Activated naive CD8-positive, alpha-beta T cell treated with anti-CD3 and anti-CD28 coated beads, Interleukin-2, amount 50 U/mL, for 24 hours (primary cell): ENCODE results near the gene GBP6.
"Not testable (repeated sequence)": the region's sequence is repeated elsewhere in the genome, so short reads cannot be mapped to it uniquely, and the experiment has no call there.

Experiments
- ATAC-seq: fragments of 150-1000 bp; cut with Tn5 transposase; one replicate; pipeline ENCODE4 v1.10.0; 2021
- DNase-seq: peaks from one replicate; pipeline ENCODE4 v3.0.0; 2021
- H3K27ac Mint-ChIP-seq: one replicate; pipeline ENCODE4 v1.8.0; 2021; ENCODE audit warnings: mild to moderate bottlenecking, mixed read lengths
- H3K27me3 Mint-ChIP-seq: one replicate; pipeline ENCODE4 v1.8.0; 2021; ENCODE audit warnings: mixed read lengths
- H3K36me3 Mint-ChIP-seq: one replicate; pipeline ENCODE4 v1.8.0; 2021; ENCODE audit warnings: low read depth, mixed read lengths
- H3K4me1 Mint-ChIP-seq: one replicate; pipeline ENCODE4 v1.8.0; 2021; ENCODE audit warnings: mixed read lengths
- H3K4me3 Mint-ChIP-seq: one replicate; pipeline ENCODE4 v1.8.0; 2021; ENCODE audit warnings: mild to moderate bottlenecking, moderate library complexity, mixed read lengths
- H3K9me3 Mint-ChIP-seq: one replicate; pipeline ENCODE4 v1.8.0; 2021; ENCODE audit warnings: mixed read lengths

Gene GBP6, protein sequence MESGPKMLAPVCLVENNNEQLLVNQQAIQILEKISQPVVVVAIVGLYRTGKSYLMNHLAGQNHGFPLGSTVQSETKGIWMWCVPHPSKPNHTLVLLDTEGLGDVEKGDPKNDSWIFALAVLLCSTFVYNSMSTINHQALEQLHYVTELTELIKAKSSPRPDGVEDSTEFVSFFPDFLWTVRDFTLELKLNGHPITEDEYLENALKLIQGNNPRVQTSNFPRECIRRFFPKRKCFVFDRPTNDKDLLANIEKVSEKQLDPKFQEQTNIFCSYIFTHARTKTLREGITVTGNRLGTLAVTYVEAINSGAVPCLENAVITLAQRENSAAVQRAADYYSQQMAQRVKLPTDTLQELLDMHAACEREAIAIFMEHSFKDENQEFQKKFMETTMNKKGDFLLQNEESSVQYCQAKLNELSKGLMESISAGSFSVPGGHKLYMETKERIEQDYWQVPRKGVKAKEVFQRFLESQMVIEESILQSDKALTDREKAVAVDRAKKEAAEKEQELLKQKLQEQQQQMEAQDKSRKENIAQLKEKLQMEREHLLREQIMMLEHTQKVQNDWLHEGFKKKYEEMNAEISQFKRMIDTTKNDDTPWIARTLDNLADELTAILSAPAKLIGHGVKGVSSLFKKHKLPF

DNA sequence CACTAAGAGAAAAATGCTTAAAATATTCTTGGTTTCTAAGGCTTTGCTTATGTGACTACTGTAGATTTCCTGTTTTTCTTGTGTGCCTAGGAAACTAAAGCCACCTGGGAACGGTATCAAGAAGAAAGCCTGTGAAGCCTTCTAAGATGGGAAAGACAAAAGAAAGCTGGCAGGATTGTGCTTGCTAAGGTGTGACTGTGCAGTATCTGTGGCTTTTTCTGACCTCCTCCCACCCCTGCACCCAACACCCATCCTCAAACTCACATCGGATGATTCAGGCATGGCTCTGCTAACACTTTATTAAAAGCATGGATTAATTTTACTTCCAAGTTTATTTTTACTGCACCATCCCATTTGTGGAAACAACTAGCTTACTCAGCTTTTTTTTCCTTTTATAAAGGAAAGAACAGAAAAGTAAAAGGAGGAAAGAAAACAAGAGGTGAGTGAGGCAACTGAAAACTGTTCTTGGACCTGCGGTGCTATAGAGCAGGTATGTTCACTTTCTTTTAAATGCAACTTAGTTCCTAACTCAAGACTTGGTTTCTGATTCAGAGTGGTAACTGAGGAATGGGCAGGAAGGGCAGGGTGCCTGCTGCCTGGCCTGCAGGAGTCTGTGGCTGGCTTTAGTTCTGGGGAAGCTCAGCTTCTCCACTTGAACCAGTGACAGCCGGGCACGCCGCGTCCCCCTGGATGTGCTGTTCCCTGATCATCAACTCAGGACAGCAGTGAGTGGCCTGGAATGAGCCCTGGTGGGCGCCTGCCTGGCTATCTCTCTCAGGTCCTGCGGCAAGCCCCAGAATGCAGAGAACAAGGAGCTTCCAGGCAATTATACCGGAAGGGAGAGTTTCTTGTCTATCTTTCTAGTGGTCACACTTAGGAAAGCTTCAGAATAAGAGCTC, at the start of gene GBP6:
Gene GBP6 (plus strand): TSS at position 422 of the 899 bp plus-strand sequence. CDS start 4,493 bp downstream, outside the sequence.
- DNase-seq = no peak

DNA sequence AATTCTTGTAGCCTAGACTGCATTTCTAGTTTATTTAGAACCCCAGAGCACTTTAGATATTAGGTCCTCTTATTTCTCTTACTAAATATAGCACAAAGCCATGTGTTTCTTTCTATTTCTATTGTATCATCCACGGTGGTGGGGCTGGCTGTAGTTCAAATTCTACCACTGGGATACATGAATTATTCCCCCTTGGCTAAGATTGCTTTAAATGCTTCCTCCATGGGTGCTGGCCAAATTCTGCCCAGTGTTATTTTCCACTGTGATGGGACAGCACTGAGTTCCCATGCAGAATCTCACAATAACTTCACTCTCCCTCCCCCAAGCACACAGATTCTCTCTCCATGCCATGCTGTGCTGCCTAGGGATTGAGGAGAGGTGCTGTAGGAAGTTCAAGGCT, 41.5 kb upstream of the GBP6 start:
- no peak overlapping the region for H3K4me3 Mint-ChIP-seq
- H3K4me1 Mint-ChIP-seq = peaks cover 2% of the 10 kb centered on the region
- no peaks in the 10 kb centered on the region for H3K27me3 Mint-ChIP-seq
- no peak overlapping the region for H3K27ac Mint-ChIP-seq
- H3K36me3 Mint-ChIP-seq = peaks cover 2% of the 10 kb centered on the region
- DNase-seq (no peak), ATAC-seq (no peak)
- H3K9me3 Mint-ChIP-seq = peaks cover 51% of the 10 kb centered on the region

More for the DNA sequence above, at the start of gene GBP6:
- peaks cover 14% of the 10 kb centered on the region for H3K4me1 Mint-ChIP-seq
- peak; percentile 72 for ATAC-seq
- H3K27me3 Mint-ChIP-seq = peaks cover 5% of the 10 kb centered on the region
- peak within 1 kb of the TSS; percentile 15 for H3K4me3 Mint-ChIP-seq
- no peaks in the 10 kb centered on the region for H3K9me3 Mint-ChIP-seq
- no peaks in the 10 kb centered on the region for H3K36me3 Mint-ChIP-seq
- H3K27ac Mint-ChIP-seq = peak within 1 kb of the TSS; percentile 4

DNA sequence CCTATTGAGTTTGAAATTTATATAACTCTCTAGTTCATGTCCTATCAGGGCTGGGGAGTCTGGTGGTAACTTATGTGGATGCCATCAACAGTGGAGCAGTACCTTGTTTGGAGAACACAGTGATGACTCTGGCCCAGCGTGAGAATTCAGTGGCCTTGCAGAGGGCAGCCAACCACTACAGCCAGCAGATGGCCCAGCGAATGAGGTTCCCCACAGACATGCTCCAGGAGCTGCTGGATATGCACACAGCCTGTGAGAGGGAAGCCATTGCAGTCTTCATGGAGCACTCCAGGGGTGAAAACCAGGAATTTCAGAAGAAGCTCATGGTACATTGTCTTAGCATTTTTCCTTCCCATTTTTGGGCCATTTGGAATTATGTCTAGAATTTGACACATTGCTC, 32.0 kb upstream of the GBP6 start:
- H3K27me3 Mint-ChIP-seq = no peaks in the 10 kb centered on the region
- no peak for ATAC-seq

DNA sequence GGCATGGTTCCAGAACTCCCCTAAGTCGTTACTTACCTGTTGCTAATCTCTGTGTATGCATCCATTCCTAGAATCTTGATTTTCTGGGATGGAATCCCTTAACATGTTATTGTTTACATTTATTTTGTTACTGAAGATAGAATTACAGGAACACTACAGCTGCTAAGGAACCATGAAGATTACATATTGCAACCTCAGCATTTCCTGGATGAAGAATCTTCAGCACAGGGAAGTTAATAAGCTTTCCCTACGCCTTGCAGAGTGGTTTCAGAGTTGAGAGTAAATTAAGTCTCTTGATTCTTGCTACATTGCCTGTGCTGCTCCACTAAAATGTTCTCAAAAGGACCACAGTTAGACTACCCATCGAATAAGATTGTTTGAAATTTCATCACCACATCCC, 31.4 kb upstream of the GBP6 start:
- ATAC-seq = no peak

More for the DNA sequence above, 32.0 kb upstream of the GBP6 start:
- no peak overlapping the region for H3K27ac Mint-ChIP-seq
- H3K4me1 Mint-ChIP-seq = no peaks in the 10 kb centered on the region
- no peak for DNase-seq
- peaks cover 5% of the 10 kb centered on the region for H3K9me3 Mint-ChIP-seq
- no peak overlapping the region for H3K4me3 Mint-ChIP-seq
- peaks cover 1% of the 10 kb centered on the region for H3K36me3 Mint-ChIP-seq

DNA sequence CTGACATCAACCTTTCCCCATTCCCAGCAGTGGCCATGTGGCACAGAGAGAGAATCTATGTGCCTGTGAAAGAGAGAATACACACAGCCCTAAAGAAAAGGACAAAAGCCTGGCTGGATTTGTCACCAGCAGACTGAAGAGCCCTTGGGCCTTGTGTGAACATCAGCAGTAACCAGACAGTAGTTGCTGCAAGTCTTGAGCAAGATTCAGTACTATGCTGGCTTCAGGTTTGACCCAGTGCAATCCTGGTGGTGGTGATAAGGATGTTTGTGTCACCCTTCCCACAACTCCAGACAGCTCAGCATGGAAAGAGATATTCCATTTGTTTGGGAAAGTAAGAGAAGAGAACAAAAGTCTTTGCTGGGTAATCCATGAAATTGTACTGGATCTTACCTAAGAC, 28.4 kb upstream of the GBP6 start:
- no peaks in the 10 kb centered on the region for H3K27me3 Mint-ChIP-seq
- H3K36me3 Mint-ChIP-seq = no peaks in the 10 kb centered on the region
- ATAC-seq (no peak), DNase-seq (no peak)
- H3K27ac Mint-ChIP-seq = no peak overlapping the region
- peaks cover 5% of the 10 kb centered on the region for H3K9me3 Mint-ChIP-seq
- no peaks in the 10 kb centered on the region for H3K4me1 Mint-ChIP-seq
- no peak overlapping the region for H3K4me3 Mint-ChIP-seq

More for the DNA sequence above, 31.4 kb upstream of the GBP6 start:
- Mint-ChIP-seq H3K4me3 (no peak overlapping the region), H3K27ac (no peak overlapping the region), H3K36me3 (peaks cover 1% of the 10 kb centered on the region), H3K9me3 (peaks cover 5% of the 10 kb centered on the region), H3K4me1 (no peaks in the 10 kb centered on the region), H3K27me3 (no peaks in the 10 kb centered on the region)
- DNase-seq = no peak

DNA sequence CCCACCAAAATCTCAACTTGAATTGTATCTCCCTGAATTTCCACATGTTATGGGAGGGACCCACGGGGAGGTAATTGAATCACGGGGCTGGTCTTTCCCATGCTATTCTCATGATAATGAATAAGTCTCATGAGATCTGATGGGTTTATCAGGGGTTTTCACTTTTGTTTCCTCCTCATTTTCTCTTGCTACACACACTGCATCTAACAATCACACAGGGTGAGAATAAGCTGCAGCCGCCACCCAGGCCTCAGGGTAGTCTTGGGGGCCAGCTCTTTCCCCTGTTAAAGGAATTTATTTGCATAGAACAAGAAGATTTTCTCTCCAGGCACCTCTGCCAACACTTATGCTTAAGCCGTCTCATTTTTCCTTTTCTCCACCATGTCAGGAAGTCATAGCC, 26.0 kb upstream of the GBP6 start:
- no peak overlapping the region for H3K4me3 Mint-ChIP-seq
- no peak for DNase-seq
- H3K9me3 Mint-ChIP-seq = no peaks in the 10 kb centered on the region
- no peaks in the 10 kb centered on the region for H3K27me3 Mint-ChIP-seq
- H3K4me1 Mint-ChIP-seq = no peaks in the 10 kb centered on the region
- ATAC-seq = no peak
- no peaks in the 10 kb centered on the region for H3K36me3 Mint-ChIP-seq
- no peak overlapping the region for H3K27ac Mint-ChIP-seq

DNA sequence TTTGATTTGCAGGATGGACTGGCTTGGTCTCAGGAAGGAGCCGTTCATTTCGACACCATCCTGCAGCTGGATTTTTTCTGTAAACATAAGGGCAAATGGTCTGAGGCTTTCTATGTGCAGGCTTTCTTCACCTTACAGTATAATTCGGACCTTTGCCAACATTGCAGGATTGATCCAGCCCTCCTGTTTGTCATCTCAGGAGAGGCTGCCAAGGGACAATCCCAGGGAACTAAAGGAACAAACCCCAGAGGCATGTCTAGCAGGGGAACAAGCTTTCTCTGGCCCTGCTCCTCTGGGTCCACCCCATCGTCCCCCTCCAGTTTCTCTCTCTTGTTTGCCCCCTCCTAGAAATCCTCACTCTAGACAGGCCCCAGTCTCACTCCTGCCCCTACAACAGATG, 24.8 kb upstream of the GBP6 start:
- DNase-seq (no peak), ATAC-seq (no peak)
- Mint-ChIP-seq H3K9me3 (no peaks in the 10 kb centered on the region), H3K36me3 (no peaks in the 10 kb centered on the region), H3K4me1 (no peaks in the 10 kb centered on the region), H3K4me3 (no peak overlapping the region), H3K27ac (no peak overlapping the region), H3K27me3 (no peaks in the 10 kb centered on the region)

DNA sequence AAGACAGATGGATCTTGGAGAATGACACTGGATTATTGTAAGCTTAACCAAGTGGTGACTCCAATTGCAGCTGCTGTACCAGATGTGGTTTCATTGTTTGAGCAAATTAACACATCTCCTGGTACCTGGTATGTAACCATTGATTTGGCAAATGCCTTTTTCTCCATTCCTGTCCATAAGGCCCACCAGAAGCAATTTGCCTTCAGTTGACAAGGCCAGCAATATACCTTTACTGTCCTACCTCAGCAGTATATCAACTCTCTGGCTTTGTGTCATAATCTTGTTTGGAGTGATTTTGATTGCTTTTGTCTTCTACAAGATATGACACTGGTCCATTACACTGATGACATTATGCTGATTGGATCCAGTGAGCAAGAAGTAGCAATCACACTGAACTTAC, 18.4 kb upstream of the GBP6 start:
- not testable (repeated sequence) for H3K36me3 Mint-ChIP-seq, H3K4me3 Mint-ChIP-seq, H3K27me3 Mint-ChIP-seq, H3K9me3 Mint-ChIP-seq, ATAC-seq, DNase-seq, H3K4me1 Mint-ChIP-seq, H3K27ac Mint-ChIP-seq

DNA sequence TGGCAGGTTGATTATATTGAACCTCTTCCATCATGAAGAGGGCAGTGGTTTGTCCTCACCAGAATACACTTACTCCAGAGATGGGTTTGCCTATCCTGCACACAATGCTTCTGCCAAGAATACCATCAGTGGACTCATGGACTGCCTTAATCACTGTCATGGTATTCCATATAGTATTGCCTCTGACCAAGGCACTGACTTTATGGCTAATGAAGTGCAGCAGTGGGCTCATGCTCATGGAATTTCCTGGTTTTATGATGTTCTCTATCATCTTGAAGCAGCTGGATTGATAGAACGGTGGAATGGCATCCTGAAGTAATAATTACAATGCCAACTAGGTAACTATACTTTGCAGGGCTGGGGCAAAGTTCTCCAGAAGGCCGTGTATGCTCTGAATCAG, 16.6 kb upstream of the GBP6 start:
- H3K27me3 Mint-ChIP-seq = no peaks in the 10 kb centered on the region
- no peak overlapping the region for H3K4me3 Mint-ChIP-seq
- DNase-seq = no peak
- no peaks in the 10 kb centered on the region for H3K36me3 Mint-ChIP-seq
- H3K4me1 Mint-ChIP-seq = peaks cover 8% of the 10 kb centered on the region
- no peaks in the 10 kb centered on the region for H3K9me3 Mint-ChIP-seq
- no peak overlapping the region for H3K27ac Mint-ChIP-seq
- ATAC-seq = no peak

DNA sequence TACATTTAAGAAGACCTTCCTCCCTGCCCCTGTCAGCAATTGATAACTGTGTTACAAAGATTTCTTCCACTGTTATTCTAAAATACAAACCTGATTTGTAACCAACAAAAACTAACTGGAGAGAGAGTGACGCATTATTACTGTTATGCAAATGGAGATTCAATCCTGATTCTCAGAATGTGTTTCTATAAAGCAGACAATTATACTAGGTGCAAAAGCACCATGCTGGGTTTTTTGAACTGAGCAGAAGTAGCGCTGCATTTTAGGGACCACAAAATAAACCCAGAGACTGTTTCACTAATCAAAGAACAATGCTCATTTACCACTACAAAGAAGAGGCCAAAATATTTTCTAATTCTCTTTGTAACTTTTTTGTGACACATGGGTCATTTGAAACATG, 13.6 kb upstream of the GBP6 start:
- H3K36me3 Mint-ChIP-seq = no peaks in the 10 kb centered on the region
- no peak overlapping the region for H3K4me3 Mint-ChIP-seq
- H3K9me3 Mint-ChIP-seq = no peaks in the 10 kb centered on the region
- no peak overlapping the region for H3K27ac Mint-ChIP-seq
- ATAC-seq (no peak), DNase-seq (no peak)
- peaks cover 16% of the 10 kb centered on the region for H3K4me1 Mint-ChIP-seq
- no peaks in the 10 kb centered on the region for H3K27me3 Mint-ChIP-seq

DNA sequence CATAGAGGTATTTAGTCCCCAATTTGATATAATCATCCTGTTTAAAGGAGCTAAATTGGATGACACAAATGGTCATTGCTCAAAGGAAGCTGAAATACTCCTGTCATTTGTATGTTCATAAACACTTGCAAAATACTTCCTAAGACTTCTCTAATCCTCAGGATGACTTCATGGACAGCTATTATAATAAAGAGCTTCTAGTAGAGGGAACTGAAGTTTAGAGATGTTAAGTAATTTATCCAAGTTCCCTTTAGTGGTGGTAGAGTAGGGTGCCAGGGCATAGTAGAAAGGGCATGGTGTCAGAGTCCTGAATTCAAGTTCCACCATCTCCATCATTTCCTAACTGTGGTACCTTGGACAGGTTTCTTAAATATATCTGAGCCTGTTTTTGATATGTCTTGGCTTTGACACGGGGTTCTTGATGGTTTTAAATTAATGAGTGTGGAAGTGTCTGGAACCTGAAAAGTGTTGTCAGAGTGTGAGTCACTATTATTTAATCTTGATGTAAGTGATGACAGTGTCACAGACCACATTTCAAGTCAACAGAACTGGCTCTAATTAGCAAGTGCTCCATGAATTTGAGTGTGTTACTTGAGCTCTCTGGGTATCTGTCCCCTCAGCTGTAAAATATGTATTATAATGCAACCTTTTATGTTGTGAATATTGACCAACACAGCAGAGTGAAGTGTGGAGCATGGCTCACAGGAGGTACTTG, 12.1 kb upstream of the GBP6 start:
- peaks cover 27% of the 10 kb centered on the region for H3K4me1 Mint-ChIP-seq
- no peaks in the 10 kb centered on the region for H3K27me3 Mint-ChIP-seq
- no peaks in the 10 kb centered on the region for H3K36me3 Mint-ChIP-seq
- DNase-seq = no peak
- no peaks in the 10 kb centered on the region for H3K9me3 Mint-ChIP-seq
- no peak overlapping the region for H3K4me3 Mint-ChIP-seq
- peak; percentile 59 for ATAC-seq
- H3K27ac Mint-ChIP-seq = no peak overlapping the region

DNA sequence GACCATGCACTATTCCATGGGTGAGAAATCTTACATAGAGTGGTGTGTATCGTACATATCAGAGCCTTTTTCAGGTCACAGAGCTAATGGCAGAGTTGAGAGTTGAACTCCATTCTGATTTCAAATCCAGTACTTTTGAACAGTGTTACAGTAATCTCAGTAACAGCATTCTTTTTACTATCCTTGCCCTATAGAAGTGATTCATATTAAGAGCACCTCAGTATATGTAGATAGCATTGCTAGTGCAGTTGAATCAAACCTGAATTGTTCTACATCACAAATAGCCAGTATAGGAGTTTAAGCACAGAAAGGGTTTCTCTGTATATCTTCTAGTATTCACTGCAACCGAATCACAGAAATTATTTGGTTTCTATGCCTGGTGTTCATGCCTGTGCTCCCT, 11.4 kb upstream of the GBP6 start:
- Mint-ChIP-seq H3K27me3 (no peaks in the 10 kb centered on the region), H3K27ac (no peak overlapping the region), H3K9me3 (no peaks in the 10 kb centered on the region), H3K4me1 (peaks cover 34% of the 10 kb centered on the region), H3K36me3 (no peaks in the 10 kb centered on the region), H3K4me3 (no peak overlapping the region)
- no peak for DNase-seq
- no peak for ATAC-seq

DNA sequence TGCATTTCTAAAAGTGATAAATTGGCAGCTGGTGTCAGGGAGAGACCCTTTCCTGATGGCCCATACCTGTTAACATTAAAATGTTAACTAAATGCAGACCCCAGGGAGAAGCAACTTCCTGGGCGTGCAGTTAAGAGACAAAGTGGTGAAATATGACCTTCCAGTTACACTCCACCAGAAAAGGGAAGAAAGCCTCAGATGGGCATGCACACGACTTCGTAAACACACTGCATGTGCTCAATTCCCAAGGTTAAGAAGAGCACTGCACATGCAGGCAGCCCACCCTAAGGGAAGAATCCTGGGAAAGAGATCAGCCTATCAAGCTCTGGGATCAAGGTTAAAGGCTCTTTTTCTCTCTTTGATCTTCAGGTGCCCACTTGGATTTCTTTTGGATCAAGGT, 9.7 kb upstream of the GBP6 start:
- H3K4me3 Mint-ChIP-seq = no peak overlapping the region
- ATAC-seq (no peak), DNase-seq (no peak)
- H3K36me3 Mint-ChIP-seq = no peaks in the 10 kb centered on the region
- H3K4me1 Mint-ChIP-seq = peaks cover 49% of the 10 kb centered on the region
- no peaks in the 10 kb centered on the region for H3K9me3 Mint-ChIP-seq
- H3K27me3 Mint-ChIP-seq = no peaks in the 10 kb centered on the region
- H3K27ac Mint-ChIP-seq = no peak overlapping the region

DNA sequence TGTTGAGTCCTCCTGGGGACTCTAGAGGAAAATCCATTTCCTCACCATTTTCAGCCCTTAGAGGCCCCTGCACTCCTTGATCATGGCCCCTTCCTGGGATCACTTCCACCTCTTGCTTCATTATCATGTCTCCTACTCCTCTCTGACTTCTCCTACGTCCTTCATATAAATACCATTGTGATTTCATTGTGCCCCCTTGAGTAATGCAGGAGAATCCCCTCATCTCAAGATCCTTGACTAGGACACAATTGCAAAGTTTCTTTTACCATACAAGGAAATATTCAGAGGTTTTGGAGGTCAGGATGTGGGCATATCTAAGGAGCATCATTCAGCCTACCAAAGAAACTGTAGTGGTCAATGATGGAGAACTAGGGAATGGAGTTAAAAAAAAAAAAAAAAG, 8.8 kb upstream of the GBP6 start:
- H3K27ac Mint-ChIP-seq = no peak overlapping the region
- ATAC-seq = no peak
- no peak for DNase-seq
- H3K9me3 Mint-ChIP-seq = no peaks in the 10 kb centered on the region
- H3K4me1 Mint-ChIP-seq = peaks cover 49% of the 10 kb centered on the region
- H3K4me3 Mint-ChIP-seq = no peak overlapping the region
- peaks cover 3% of the 10 kb centered on the region for H3K27me3 Mint-ChIP-seq
- H3K36me3 Mint-ChIP-seq = no peaks in the 10 kb centered on the region
